Mucosa of descending colon (tissue), 3 donors: ENCODE measurements around the gene FBXL20. TPM values are rescaled to one million over a fixed set of nuclear protein-coding genes. Genes with fewer than 3 reads are reported as not detected.
"Not testable (repeated sequence)": the region's sequence is repeated elsewhere in the genome, so short reads cannot be mapped to it uniquely, and the experiment has no call there.

Experiments used
- ATAC-seq: fragments of 200-7000 bp; cut with Tn5 transposase; one replicate; pipeline ENCODE4 v1.9.1; 2020; ENCODE audit warnings: mild to moderate bottlenecking, moderate library complexity
- DNase-seq, 3 donors: peaks; one replicate each; pipeline ENCODE4 v3.0.0-alpha.2; 2020
- H3K36me3 ChIP-seq: fragments of 200-600 bp; one replicate; pipeline ENCODE4 v1.8.0; 2021; ENCODE audit warnings: low read depth, mild to moderate bottlenecking
- H3K4me1 ChIP-seq: fragments of 200-600 bp; one replicate; pipeline ENCODE4 v1.8.0; 2021; ENCODE audit warnings: low read depth, mild to moderate bottlenecking
- H3K4me3 ChIP-seq: fragments of 200-600 bp; one replicate; pipeline ENCODE4 v1.8.0; 2021; ENCODE audit warnings: mild to moderate bottlenecking
- H3K9me3 ChIP-seq: fragments of 200-600 bp; one replicate; pipeline ENCODE4 v1.8.0; 2021; ENCODE audit warnings: mild to moderate bottlenecking
- CTCF ChIP-seq: fragments of 200-600 bp; IDR thresholded peaks from one replicate; pipeline ENCODE4 v1.8.0; 2022; ENCODE audit warnings: antibody characterized with exemption, mild to moderate bottlenecking
- intact Hi-C, 2 donors: fragments of 100-400 bp; cut with DNase I in 1 of 2; cut with micrococcal nuclease in 1 of 2; formaldehyde crosslinking; loops; one replicate each; pipeline versions ENCODE4 v1.11.0 to v1.11.1; 2022; cut with DNase I, micrococcal nuclease
- total RNA-seq, 3 donors: library from RNA; stranded (reverse); fragmentation: NEBNext Ultra II Directional in 2 of 3; extraction: Animal tissue kit (Norgen Biotek cat#: 25700) in 2 of 3; gene quantifications; one replicate each; pipeline versions ENCODE4 v1.2.1 to v1.2.4, GENCODE V29; 2021 to 2023
- donor health status: DM: no; HTN: no; CAD: no; lungs with moderate emphysema.
- donor health status: DM: no; HTN: no; CAD: no.
- donor health status: DM: no; HTN: yes; CAD: no.

FBXL20 gene
- total RNA-seq, 3 donors from 2014 or later = 16.6 to 29.2 (median 28.9) TPM

GRCh38 chr17:39284685-39285084, 116.7 kb downstream of the FBXL20 start:
- no peaks in the 10 kb centered on the region for H3K4me1 ChIP-seq
- TF ChIP-seq CTCF = no peak
- ATAC-seq (no peak), DNase-seq (no peak)
- intact Hi-C loops = loop anchor here in 1 of 2 donors (10.0 kb wide), 1 partner anchor 120 kb away; the partner anchor contains the start of gene FBXL20
- no peak overlapping the region for H3K4me3 ChIP-seq
- no peaks in the 10 kb centered on the region for H3K9me3 ChIP-seq
- H3K36me3 ChIP-seq = no peaks in the 10 kb centered on the region

GRCh38 chr17:39283896-39284295, 117.5 kb downstream of the FBXL20 start:
- ATAC-seq (no peak), DNase-seq (no peak)
- Histone ChIP-seq H3K4me3 (no peak overlapping the region), H3K36me3 (no peaks in the 10 kb centered on the region), H3K4me1 (no peaks in the 10 kb centered on the region), H3K9me3 (no peaks in the 10 kb centered on the region)
- intact Hi-C loops = loop anchor here in 1 of 2 donors (10.0 kb wide), 1 partner anchor 121 kb away; the partner anchor contains the start of gene FBXL20
- TF ChIP-seq CTCF = no peak

- intact Hi-C loops = loop anchor here in 1 of 2 donors (10.0 kb wide), 1 partner anchor 122 kb away; the partner anchor contains the start of gene FBXL20
- no peak for ATAC-seq
- H3K4me3 ChIP-seq = no peak overlapping the region
- no peaks in the 10 kb centered on the region for H3K9me3 ChIP-seq
- no peaks in the 10 kb centered on the region for H3K36me3 ChIP-seq
- DNase-seq = no peak
- no peak for TF ChIP-seq CTCF
- H3K4me1 ChIP-seq = no peaks in the 10 kb centered on the region
These were observed 118.3 kb downstream of the FBXL20 start for GRCh38 chr17:39283098-39283497.

GRCh38 chr17:39281806-39282205, 119.6 kb downstream of the FBXL20 start:
- no peak for TF ChIP-seq CTCF
- ATAC-seq = no peak
- Histone ChIP-seq H3K36me3 (no peaks in the 10 kb centered on the region), H3K4me3 (no peak overlapping the region), H3K4me1 (no peaks in the 10 kb centered on the region), H3K9me3 (no peaks in the 10 kb centered on the region)
- intact Hi-C loops = loop anchor here in 1 of 2 donors (10.0 kb wide), 1 partner anchor 123 kb away; the partner anchor contains the start of gene FBXL20
- DNase-seq = no peak

- DNase-seq, H3K36me3 ChIP-seq, ATAC-seq, H3K4me3 ChIP-seq, H3K9me3 ChIP-seq, intact Hi-C loops, H3K4me1 ChIP-seq: not testable (repeated sequence)
These were observed 123.2 kb downstream of the FBXL20 start for GRCh38 chr17:39278246-39278645.

GRCh38 chr17:39277110-39277509, 124.3 kb downstream of the FBXL20 start:
- no peak for DNase-seq
- Histone ChIP-seq H3K4me3 (no peak overlapping the region), H3K4me1 (no peaks in the 10 kb centered on the region), H3K36me3 (no peaks in the 10 kb centered on the region), H3K9me3 (no peaks in the 10 kb centered on the region)
- no peak for ATAC-seq
- intact Hi-C loops = no loop called here
- no peak for TF ChIP-seq CTCF
